Motor neuron (in vitro differentiated cells): ENCODE measurements around the gene PHF5A. TPM values are rescaled to one million over a fixed set of nuclear protein-coding genes. Genes with fewer than 3 reads are reported as not detected.

ENCODE experiments used
- ATAC-seq, 8 experiments: fragments of 200-7000 bp; cut with Tn5 transposase; replicated peaks in 6 of 8; 2 replicates each; pipeline ENCODE4 v1.8.0; 2021; ENCODE audit warnings: mild to moderate bottlenecking in 8 of 8, moderate library complexity in 8 of 8
- H3K27ac ChIP-seq, 2 donors: fragments of 250-450 bp; sonication (Bioruptor Pico); 2 replicates each; pipeline ENCODE4 v1.9.0; 2021; ENCODE audit warnings: antibody characterized with exemption in 2 of 2, mild to moderate bottlenecking in 2 of 2, moderate library complexity in 1 of 2
- H3K4me1 ChIP-seq, 2 donors: fragments of 250-450 bp; sonication (Bioruptor Pico); replicated peaks in 1 of 2; 2 replicates each; pipeline ENCODE4 v1.6.1; 2021; ENCODE audit warnings: antibody characterized with exemption in 2 of 2, mild to moderate bottlenecking in 2 of 2, moderate library complexity in 1 of 2
- H3K4me3 ChIP-seq, 5 donors: fragments of 250-450 bp; sonication (Bioruptor Pico); 2 replicates each; pipeline ENCODE4 v1.9.0; 2021; ENCODE audit warnings: antibody characterized with exemption in 5 of 5, mild to moderate bottlenecking in 5 of 5, moderate library complexity in 4 of 5
- WGBS, 10 experiments: fragments of 450-650 bp; shearing (Covaris generic); methylation state at CpG; one replicate each; pipeline ENCODE4 v1.0.0; 2022; 5-methylcytosine and 5-hydroxymethylcytosine counted together
- in situ Hi-C, 9 experiments: fragments of 400-800 bp; cut with MboI; loops; one replicate each; pipeline ENCODE4 v1.15.0; 2021; ENCODE audit warnings: low sequenced_read_pairs in 9 of 9, low pct_unique_long_range_greater_than_20kb in 2 of 9; ENCODE audit not compliant: unreplicated experiment in 9 of 9
- total RNA-seq, 8 experiments: library from RNA; unstranded; fragments of 300-600 nt; gene quantifications; 2 replicates each; pipeline versions ENCODE4 v1.2.3 to v1.2.4, GENCODE V29; 2022

PHF5A gene
- total RNA-seq, 8 experiments from 2014 or later, result 44.1 to 84.5 (median 57.5) TPM

DNA sequence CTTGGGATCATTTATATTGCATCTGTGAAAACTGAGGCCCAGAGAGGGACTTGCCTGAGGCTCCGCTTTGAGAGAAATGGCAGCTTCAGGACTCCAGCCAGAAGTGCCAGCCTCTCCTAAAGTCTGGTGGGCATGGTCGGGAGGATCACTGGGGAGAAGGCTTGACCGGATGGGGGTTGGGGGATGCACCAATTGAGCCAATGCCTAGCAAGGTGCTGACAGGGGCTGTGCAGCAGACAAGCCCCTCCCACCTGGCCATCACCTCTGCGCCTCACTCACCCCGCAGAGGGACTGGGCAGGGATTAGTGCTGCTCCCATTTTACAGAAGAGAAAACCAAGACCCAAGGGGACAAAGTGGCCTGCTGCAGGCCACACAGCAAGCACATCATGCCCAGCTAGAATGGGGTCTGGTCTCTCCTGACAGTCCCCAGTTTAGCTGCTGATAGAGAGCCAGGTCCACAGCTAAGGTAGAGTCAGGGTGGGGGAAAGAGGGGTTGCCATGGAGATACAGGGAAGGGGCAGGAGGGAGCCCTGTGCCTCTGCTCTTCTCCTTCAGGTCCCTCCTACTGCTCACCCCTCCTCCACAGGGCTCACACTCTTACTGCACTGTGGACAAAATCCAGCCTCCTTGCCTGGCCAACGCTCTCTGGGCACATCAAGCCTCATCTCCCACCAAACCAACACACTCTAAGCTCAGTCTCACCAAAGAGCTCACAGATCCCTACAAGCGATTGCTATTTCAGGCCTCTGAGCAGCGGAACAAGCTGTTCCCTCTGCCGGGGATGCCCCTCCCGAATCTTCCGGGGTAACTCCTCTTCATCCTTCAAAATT is 57.3 kb downstream of the PHF5A start:
- Histone ChIP-seq H3K4me3 (no peak overlapping the region), H3K27ac (no peak overlapping the region), H3K4me1 (peaks cover 14 to 15% of the 10 kb centered on the region in 2 donors)
- peak in 2 of 8 experiments; percentile 3 to 8 for ATAC-seq
- in situ Hi-C loops, result no loop called here
- 40 to 100% (median 76%) methylated on average over 1 to 8 of the region's 11 CpGs; no CpG with 5 or more reads in 2 of the 10 experiments for WGBS, 10 experiments

DNA sequence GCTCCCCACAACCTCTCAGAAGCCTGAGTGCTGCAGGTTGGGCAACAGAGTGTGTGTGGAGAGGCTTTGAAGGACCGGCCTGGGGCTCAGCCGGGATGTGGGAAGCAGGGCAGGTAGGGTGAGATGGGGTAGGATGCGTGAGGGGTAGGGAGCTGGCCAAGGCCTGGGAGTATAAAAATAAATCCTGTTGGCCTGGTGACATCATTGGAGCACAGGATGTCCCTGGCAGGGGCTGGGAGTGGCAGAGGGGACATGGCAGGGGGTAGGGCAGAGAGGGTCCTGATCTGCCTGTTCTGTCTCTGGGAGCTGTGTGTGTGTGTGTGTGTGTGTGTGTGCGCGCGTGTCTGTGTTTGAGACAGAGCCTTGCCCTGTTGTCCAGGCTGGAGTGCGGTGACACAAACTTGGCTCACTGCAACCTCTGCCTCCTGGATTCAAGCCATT is 58.2 kb downstream of the PHF5A start:
- ATAC-seq, result no peak
- H3K4me1 ChIP-seq, result peaks cover 14 to 15% of the 10 kb centered on the region in 2 donors
- no peak overlapping the region for H3K27ac ChIP-seq
- H3K4me3 ChIP-seq, result no peak overlapping the region
- 60 to 93% methylated on average over 1 to 3 of the region's 7 CpGs; no CpG with 5 or more reads in 8 of the 10 experiments for WGBS, 10 experiments
- in situ Hi-C loops, result no loop called here

Other genes with a start within 250 kb of the PHF5A start
- gene CHADL, start 227.8 kb downstream of the PHF5A start, total RNA-seq, result 1 to 10 TPM in 2 of 8 experiments, under 1 TPM in 5, not detected in 1; 0.38 to 1.9 (median 0.52) TPM
- gene RANGAP1, start 182.5 kb downstream of the PHF5A start, total RNA-seq, result 10 to 100 TPM; 31.1 to 78.9 (median 53.2) TPM
- gene ZC3H7B, start 167.2 kb downstream of the PHF5A start, total RNA-seq, result 10 to 100 TPM; 28.9 to 83.0 (median 42.2) TPM
- gene TEF, start 86.8 kb downstream of the PHF5A start, total RNA-seq, result 1 to 10 TPM; 3.1 to 6.6 (median 4.9) TPM
- gene TOB2, start 21.9 kb downstream of the PHF5A start, total RNA-seq, result 10 to 100 TPM in 7 of 8 experiments, 1 to 10 TPM in 1; 9.7 to 38.3 (median 22.3) TPM
- 100 to 1,000 TPM in 3 of 8 experiments, 10 to 100 TPM in 5; 59.9 to 182 (median 83.6) TPM for gene ACO2, start 425 bp upstream of the PHF5A start, total RNA-seq
- gene POLR3H, start 75.8 kb upstream of the PHF5A start, total RNA-seq, result 10 to 100 TPM; 11.6 to 43.1 (median 22.4) TPM
- 10 to 100 TPM in 1 of 8 experiments, 1 to 10 TPM in 6, under 1 TPM in 1; 0.10 to 18.5 (median 5.6) TPM for gene CSDC2, start 92.3 kb upstream of the PHF5A start, total RNA-seq
- 10 to 100 TPM; 18.5 to 43.0 (median 26.4) TPM for gene PMM1, start 121.1 kb upstream of the PHF5A start, total RNA-seq
- gene DESI1, start 152.4 kb upstream of the PHF5A start, total RNA-seq, result 10 to 100 TPM; 25.7 to 60.9 (median 34.1) TPM
- 100 to 1,000 TPM; 205 to 384 (median 275) TPM for gene XRCC6, start 152.6 kb upstream of the PHF5A start, total RNA-seq
- gene SNU13, start 220.2 kb upstream of the PHF5A start, total RNA-seq, result 100 to 1,000 TPM; 119 to 227 (median 162) TPM
- 1 to 10 TPM in 5 of 8 experiments, under 1 TPM in 2, not detected in 1; 0.11 to 3.5 (median 2.1) TPM for gene MEI1, start 230.8 kb upstream of the PHF5A start, total RNA-seq